Activated B cell treated with CpG ODN at 0.5 μM for 24 hours (primary cell): ENCODE data around the gene ATF7IP. TPM values are rescaled to one million over a fixed set of nuclear protein-coding genes. Genes with fewer than 3 reads are reported as not detected.
A peak's percentile ranks its signal among the peaks of the same experiment; 100 is the strongest.

Experiments used
- ATAC-seq: fragments of 200-7000 bp; cut with Tn5 transposase; one replicate; pipeline ENCODE4 v1.10.0; 2021; ENCODE audit warnings: low read depth, mild to moderate bottlenecking, moderate library complexity
- CTCF ChIA-PET: fragments of 350-600 bp; sonication (Branson Sonifier 250); formaldehyde crosslinking; loops from one replicate; lab custom pipeline; 2021; ENCODE audit warnings: antibody characterized with exemption; lab: Charles Lee
- POLR2A ChIA-PET: fragments of 350-600 bp; sonication (Branson Sonifier 250); formaldehyde crosslinking; loops from one replicate; lab custom pipeline; 2021; ENCODE audit warnings: antibody characterized with exemption; lab: Charles Lee
- DNase-seq: peaks from one replicate; pipeline ENCODE4 v3.0.0; 2022
- H3K27ac Mint-ChIP-seq: one replicate; pipeline ENCODE4 v1.8.0; 2020; ENCODE audit warnings: mixed read lengths
- H3K27me3 Mint-ChIP-seq: one replicate; pipeline ENCODE4 v1.8.0; 2021; ENCODE audit warnings: mixed read lengths
- H3K36me3 Mint-ChIP-seq: one replicate; pipeline ENCODE4 v1.8.0; 2021; ENCODE audit warnings: low read depth, mixed read lengths
- H3K4me1 Mint-ChIP-seq: one replicate; pipeline ENCODE4 v1.8.0; 2021; ENCODE audit warnings: mixed read lengths
- H3K4me3 Mint-ChIP-seq: one replicate; pipeline ENCODE4 v1.8.0; 2020; ENCODE audit warnings: mild to moderate bottlenecking, mixed read lengths
- H3K9me3 Mint-ChIP-seq: one replicate; pipeline ENCODE4 v1.8.0; 2020; ENCODE audit warnings: mixed read lengths
- CTCF ChIP-seq: fragments of 200-600 bp; IDR thresholded peaks from one replicate; pipeline ENCODE4 v1.8.0; 2022; ENCODE audit warnings: antibody characterized with exemption, mild to moderate bottlenecking
- intact Hi-C: fragments of 100-400 bp; cut with micrococcal nuclease; formaldehyde crosslinking; loops from one replicate; pipeline ENCODE4 v1.15.1; 2024
- total RNA-seq: library from RNA; stranded (reverse); gene quantifications from 2 replicates; pipeline ENCODE4 v1.2.3, GENCODE V29; 2022

The ATF7IP gene
- total RNA-seq, 1 donor from 2014 or later: 153 TPM

GRCh38 chr12:14431975-14432374 is 66.5 kb downstream of the ATF7IP start:
- no peak for TF ChIP-seq CTCF
- ATAC-seq (no peak), DNase-seq (no peak)
- intact Hi-C loops: loop anchor here (2.0 kb wide), 1 partner anchor 15 kb away; no protein-coding TSS in a partner anchor
- ChIA-PET POLR2A (interaction anchor here (0.7 kb wide), 1 partner anchor 175 kb away, joined by 3 read pairs; no protein-coding TSS in a partner anchor), CTCF (interaction anchor here (1.5 kb wide), 1 partner anchor 194 kb away, joined by 5 read pairs; no protein-coding TSS in a partner anchor)
- H3K27ac Mint-ChIP-seq: no peak overlapping the region
- peaks cover 9% of the 10 kb centered on the region for H3K9me3 Mint-ChIP-seq
- no peaks in the 10 kb centered on the region for H3K27me3 Mint-ChIP-seq
- H3K36me3 Mint-ChIP-seq: peaks cover 74% of the 10 kb centered on the region
- peaks cover 48% of the 10 kb centered on the region for H3K4me1 Mint-ChIP-seq
- peak overlapping the region; percentile 19 for H3K4me3 Mint-ChIP-seq

GRCh38 chr12:14435627-14436026 is 70.1 kb downstream of the ATF7IP start:
- H3K4me3 Mint-ChIP-seq: no peak overlapping the region
- DNase-seq: no peak
- H3K9me3 Mint-ChIP-seq: no peaks in the 10 kb centered on the region
- peaks cover 67% of the 10 kb centered on the region for H3K36me3 Mint-ChIP-seq
- H3K27me3 Mint-ChIP-seq: no peaks in the 10 kb centered on the region
- H3K27ac Mint-ChIP-seq: peak overlapping the region; percentile 7
- TF ChIP-seq CTCF: no peak
- intact Hi-C loops: no loop called here
- ATAC-seq: no peak
- peaks cover 13% of the 10 kb centered on the region for H3K4me1 Mint-ChIP-seq
- CTCF ChIA-PET: no interaction called here
- POLR2A ChIA-PET: interaction anchor here (0.6 kb wide), 1 partner anchor 31 kb away, joined by 3 read pairs; no protein-coding TSS in a partner anchor

GRCh38 chr12:14442221-14442881 is 76.9 kb downstream of the ATF7IP start:
- no peaks in the 10 kb centered on the region for H3K9me3 Mint-ChIP-seq
- peaks cover 79% of the 10 kb centered on the region for H3K36me3 Mint-ChIP-seq
- DNase-seq: no peak
- H3K27me3 Mint-ChIP-seq: no peaks in the 10 kb centered on the region
- peaks cover 13% of the 10 kb centered on the region for H3K4me1 Mint-ChIP-seq
- H3K27ac Mint-ChIP-seq: peak overlapping the region; percentile 9
- H3K4me3 Mint-ChIP-seq: no peak overlapping the region
- POLR2A ChIA-PET: no interaction called here
- no peak for ATAC-seq
- intact Hi-C loops: no loop called here
- TF ChIP-seq CTCF: no peak
- CTCF ChIA-PET: interaction anchor here (1.5 kb wide), 1 partner anchor 204 kb away, joined by 3 read pairs; no protein-coding TSS in a partner anchor

GRCh38 chr12:14443531-14443930 is 78.0 kb downstream of the ATF7IP start:
- TF ChIP-seq CTCF: no peak
- intact Hi-C loops: no loop called here
- Mint-ChIP-seq H3K27me3 (no peaks in the 10 kb centered on the region), H3K27ac (peak overlapping the region; percentile 57), H3K36me3 (peaks cover 83% of the 10 kb centered on the region), H3K9me3 (no peaks in the 10 kb centered on the region), H3K4me3 (no peak overlapping the region), H3K4me1 (peaks cover 18% of the 10 kb centered on the region)
- ATAC-seq (no peak), DNase-seq (no peak)
- POLR2A ChIA-PET: no interaction called here
- CTCF ChIA-PET: interaction anchor here (1.5 kb wide), 1 partner anchor 205 kb away, joined by 3 read pairs; no protein-coding TSS in a partner anchor

GRCh38 chr12:14450479-14450878 is 85.0 kb downstream of the ATF7IP start:
- no peak overlapping the region for H3K4me3 Mint-ChIP-seq
- peaks cover 52% of the 10 kb centered on the region for H3K4me1 Mint-ChIP-seq
- ATAC-seq (no peak), DNase-seq (no peak)
- H3K27ac Mint-ChIP-seq: no peak overlapping the region
- no peak for TF ChIP-seq CTCF
- peaks cover 4% of the 10 kb centered on the region for H3K9me3 Mint-ChIP-seq
- H3K36me3 Mint-ChIP-seq: peaks cover 91% of the 10 kb centered on the region
- POLR2A ChIA-PET: no interaction called here
- no peaks in the 10 kb centered on the region for H3K27me3 Mint-ChIP-seq
- CTCF ChIA-PET: no interaction called here
- intact Hi-C loops: no loop called here
